ENCODE measurements around the gene SLC39A2.

- no peak for TF ChIP-seq REST (IDR thresholded peaks at IDR 0.05; ENCODE audit: low read depth, low read length)
- TF ChIP-seq CTCF (IDR thresholded peaks at IDR 0.05): no peak
- no peak for TF ChIP-seq JUND (IDR thresholded peaks at IDR 0.05)
- TF ChIP-seq USF2 (IDR thresholded peaks at IDR 0.05; ENCODE audit: borderline replicate concordance, low read depth, low read length): no peak
- no peak for TF ChIP-seq GATA2 (CRISPR knock-in tag; IDR thresholded peaks at IDR 0.05)
- TF ChIP-seq TAF1 (IDR thresholded peaks at IDR 0.05; ENCODE audit: borderline replicate concordance, low read depth, low read length): no peak
- no peak for TF ChIP-seq RFX5 (IDR thresholded peaks at IDR 0.05; ENCODE audit: low read length)
- no peak for TF ChIP-seq TEAD4 (IDR thresholded peaks at IDR 0.05; ENCODE audit: borderline replicate concordance, insufficient read depth)
- no peak for TF ChIP-seq EZH2phosphoT487 (IDR thresholded peaks at IDR 0.05; ENCODE audit: borderline replicate concordance, low read depth)
- TF ChIP-seq MAX (IDR thresholded peaks at IDR 0.05; ENCODE audit: low read depth): no peak
- no peak for TF ChIP-seq EP300 (IDR thresholded peaks at IDR 0.05; ENCODE audit: borderline replicate concordance in 1 of 2, low read depth in 1 of 2, low read length in 1 of 2)
- no peak for TF ChIP-seq TCF12 (IDR thresholded peaks at IDR 0.05)
- no peak for TF ChIP-seq POLR2AphosphoS5 (IDR thresholded peaks at IDR 0.05; ENCODE audit: low read depth, low read length)
These were observed 29.8 kb upstream of the SLC39A2 start for GRCh38 chr14:20969336-20969735.

All from SK-N-SH (cell line).